ENCODE results near the gene SNRPB2.

Gene SNRPB2

DNA sequence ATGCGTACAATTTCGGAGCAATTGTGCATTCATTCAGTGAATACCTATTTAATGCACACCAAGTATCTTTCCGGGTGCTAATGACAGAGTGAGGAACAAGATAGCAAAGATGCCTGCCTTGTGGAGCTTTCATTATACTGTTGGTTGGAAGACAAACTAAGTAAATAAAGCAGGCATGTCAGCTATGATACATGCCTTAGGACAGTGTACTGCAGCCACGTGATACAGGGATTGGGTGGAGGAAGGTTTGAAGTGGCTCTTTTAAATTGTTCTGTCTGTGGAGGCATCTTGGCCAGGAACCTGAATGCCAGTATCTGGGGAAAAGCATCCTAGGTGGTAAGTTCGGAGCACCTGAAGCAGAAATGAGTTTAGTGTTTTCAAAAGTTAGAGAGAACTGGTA is 15.4 kb downstream of the SNRPB2 start:
- no peak overlapping the region for H3K4me3 ChIP-seq (ENCODE audit: low read length, poor library complexity, severe bottlenecking)
- no peaks in the 10 kb centered on the region for H3K27me3 ChIP-seq (ENCODE audit: insufficient read depth, low read length, poor library complexity, severe bottlenecking)
- no peaks in the 10 kb centered on the region for H3K4me1 ChIP-seq (ENCODE audit: insufficient read depth, low read length, poor library complexity, severe bottlenecking)
- no peaks in the 10 kb centered on the region for H3K79me2 ChIP-seq (ENCODE audit: insufficient read depth, low read length)
- TF ChIP-seq CTCF (conservative IDR thresholded peaks at IDR 0.05; ENCODE audit: low read length) (no peak), EZH2phosphoT487 (IDR thresholded peaks at IDR 0.05; ENCODE audit: borderline replicate concordance) (no peak)
- no peaks in the 10 kb centered on the region for H3K9me3 ChIP-seq (ENCODE audit: insufficient read depth, low read depth, low read length)
- H3K9ac ChIP-seq (ENCODE audit: low read depth, low read length, poor library complexity, severe bottlenecking), result no peak overlapping the region
- no peaks in the 10 kb centered on the region for H3K9me2 ChIP-seq (replicated peaks; ENCODE audit: low read depth, low read length)
- H3K36me3 ChIP-seq (ENCODE audit: insufficient read depth, low read length), result peaks cover 25% of the 10 kb centered on the region; the same call in 1 of the 2 replicates
- H3K4me2 ChIP-seq (ENCODE audit: low read depth, low read length, poor library complexity, severe bottlenecking), result no peak overlapping the region
- no peak overlapping the region for H2AFZ ChIP-seq (ENCODE audit: low read length)
- H3F3A ChIP-seq (ENCODE audit: low read depth), result no peaks in the 10 kb centered on the region
- H4K20me1 ChIP-seq (ENCODE audit: insufficient read depth, low read length, poor library complexity, severe bottlenecking), result no peaks in the 10 kb centered on the region

- no peaks in the 10 kb centered on the region for H3F3A ChIP-seq (ENCODE audit: low read depth)
- no peaks in the 10 kb centered on the region for H3K79me2 ChIP-seq (ENCODE audit: insufficient read depth, low read length)
- H3K4me3 ChIP-seq (ENCODE audit: low read length, poor library complexity, severe bottlenecking), result no peak overlapping the region
- no peak for TF ChIP-seq CTCF (conservative IDR thresholded peaks at IDR 0.05; ENCODE audit: low read length)
- no peak for TF ChIP-seq EZH2phosphoT487 (IDR thresholded peaks at IDR 0.05; ENCODE audit: borderline replicate concordance)
- H3K9me2 ChIP-seq (replicated peaks; ENCODE audit: low read depth, low read length), result no peaks in the 10 kb centered on the region
- H4K20me1 ChIP-seq (ENCODE audit: insufficient read depth, low read length, poor library complexity, severe bottlenecking), result no peaks in the 10 kb centered on the region
- H2AFZ ChIP-seq (ENCODE audit: low read length), result no peak overlapping the region
- no peak overlapping the region for H3K9ac ChIP-seq (ENCODE audit: low read depth, low read length, poor library complexity, severe bottlenecking)
- no peaks in the 10 kb centered on the region for H3K4me1 ChIP-seq (ENCODE audit: insufficient read depth, low read length, poor library complexity, severe bottlenecking)
- H3K4me2 ChIP-seq (ENCODE audit: low read depth, low read length, poor library complexity, severe bottlenecking), result no peak overlapping the region
- no peaks in the 10 kb centered on the region for H3K9me3 ChIP-seq (ENCODE audit: insufficient read depth, low read depth, low read length)
- H3K27me3 ChIP-seq (ENCODE audit: insufficient read depth, low read length, poor library complexity, severe bottlenecking), result no peaks in the 10 kb centered on the region
- H3K36me3 ChIP-seq (ENCODE audit: insufficient read depth, low read length), result peaks cover 4% of the 10 kb centered on the region; the same call in 1 of the 2 replicates
Measured at GRCh38 chr20:16747291-16747811, 17.5 kb downstream of the SNRPB2 start.

DNA sequence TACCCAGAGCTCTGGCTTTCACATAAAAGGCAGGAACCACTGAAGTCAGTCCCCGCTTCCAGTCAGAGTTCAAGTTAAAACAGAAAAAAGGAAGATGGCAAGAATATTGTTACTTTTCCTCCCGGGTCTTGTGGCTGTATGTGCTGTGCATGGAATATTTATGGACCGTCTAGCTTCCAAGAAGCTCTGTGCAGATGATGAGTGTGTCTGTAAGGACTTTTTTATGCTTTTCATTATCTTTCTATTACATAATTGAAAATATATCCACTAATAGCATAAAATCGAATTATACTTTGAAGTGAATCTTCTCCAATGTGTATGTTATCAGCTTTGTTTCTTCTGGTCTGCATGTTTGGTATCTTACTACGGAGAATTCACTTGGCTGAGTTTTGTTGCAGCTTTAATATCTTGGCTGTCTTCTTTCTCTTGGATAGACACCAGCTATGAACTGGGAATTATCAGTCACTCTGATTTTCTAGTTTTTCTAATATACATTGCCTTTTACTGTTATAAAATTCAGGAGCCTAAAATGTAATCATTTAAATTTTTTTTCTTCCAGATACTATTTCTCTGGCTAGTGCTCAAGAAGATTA is 18.6 kb downstream of the SNRPB2 start, which contains the start of gene OTOR:
TSS of gene OTOR (plus strand) at position 51 of the 593 bp plus-strand sequence. CDS start at position 95, 44 bp downstream.
- Histone ChIP-seq H3K79me2 (ENCODE audit: insufficient read depth, low read length) (no peaks in the 10 kb centered on the region), H3K27me3 (ENCODE audit: insufficient read depth, low read length, poor library complexity, severe bottlenecking) (peaks cover 4% of the 10 kb centered on the region), H3K4me2 (ENCODE audit: low read depth, low read length, poor library complexity, severe bottlenecking) (no peak within 1 kb of the TSS), H2AFZ (ENCODE audit: low read length) (no peak within 1 kb of the TSS), H3K36me3 (ENCODE audit: insufficient read depth, low read length) (no peaks in the 10 kb centered on the region), H3K4me1 (ENCODE audit: insufficient read depth, low read length, poor library complexity, severe bottlenecking) (no peaks in the 10 kb centered on the region), H3K9ac (ENCODE audit: low read depth, low read length, poor library complexity, severe bottlenecking) (no peak within 1 kb of the TSS), H3K9me3 (ENCODE audit: insufficient read depth, low read depth, low read length) (no peaks in the 10 kb centered on the region), H4K20me1 (ENCODE audit: insufficient read depth, low read length, poor library complexity, severe bottlenecking) (no peaks in the 10 kb centered on the region), H3F3A (ENCODE audit: low read depth) (no peaks in the 10 kb centered on the region), H3K9me2 (replicated peaks; ENCODE audit: low read depth, low read length) (no peaks in the 10 kb centered on the region), H3K4me3 (ENCODE audit: low read length, poor library complexity, severe bottlenecking) (no peak within 1 kb of the TSS)
- TF ChIP-seq CTCF (conservative IDR thresholded peaks at IDR 0.05; ENCODE audit: low read length) (no peak), EZH2phosphoT487 (IDR thresholded peaks at IDR 0.05; ENCODE audit: borderline replicate concordance) (no peak)
